ENCODE results near the gene MTCH2.

Gene MTCH2

GRCh38 chr11:47631473-47631872, 10.9 kb downstream of the MTCH2 start:
- DNase-seq: no peak

- DNase-seq: no peak
These were observed 14.3 kb downstream of the MTCH2 start for GRCh38 chr11:47628026-47628425.

- DNase-seq: no peak
These were observed 16.1 kb downstream of the MTCH2 start for GRCh38 chr11:47626234-47626633.

GRCh38 chr11:47620836-47621378, 21.5 kb downstream of the MTCH2 start:
- DNase-seq: no peak

GRCh38 chr11:47617417-47617809, 24.9 kb downstream of the MTCH2 start:
- peak in 1 of 5 experiments; percentile 47 for DNase-seq

- peak in 1 of 5 experiments; percentile 55 for DNase-seq
These were observed 25.5 kb downstream of the MTCH2 start for GRCh38 chr11:47616726-47617416.

- DNase-seq: no peak
These were observed 27.1 kb downstream of the MTCH2 start for GRCh38 chr11:47615249-47615648.

- no peak for DNase-seq
These were observed 31.0 kb downstream of the MTCH2 start for GRCh38 chr11:47611348-47611794.

GRCh38 chr11:47609675-47610074, 32.7 kb downstream of the MTCH2 start:
- DNase-seq: no peak

GRCh38 chr11:47607380-47607779, 35.0 kb downstream of the MTCH2 start:
- DNase-seq: no peak

- DNase-seq: no peak
These were observed 35.6 kb downstream of the MTCH2 start for GRCh38 chr11:47606731-47607130.

- no peak for DNase-seq
These were observed 36.4 kb downstream of the MTCH2 start for GRCh38 chr11:47605921-47606320.

- no peak for DNase-seq
These were observed 39.1 kb downstream of the MTCH2 start for GRCh38 chr11:47603295-47603694.

GRCh38 chr11:47599902-47600301, 42.5 kb downstream of the MTCH2 start:
- DNase-seq: no peak

GRCh38 chr11:47595967-47596366, 46.4 kb downstream of the MTCH2 start:
- no peak for DNase-seq

- DNase-seq: no peak
These were observed 47.3 kb downstream of the MTCH2 start for GRCh38 chr11:47595029-47595428.

- no peak for DNase-seq
These were observed 48.2 kb downstream of the MTCH2 start, which contains the start of gene C1QTNF4 for GRCh38 chr11:47593934-47594855. Gene C1QTNF4 (minus strand): TSS chr11:47594411. CDS start chr11:47590810, 3,601 bp downstream.

GRCh38 chr11:47593492-47593933, 48.8 kb downstream of the MTCH2 start:
- no peak for DNase-seq

GRCh38 chr11:47592970-47593369, 49.4 kb downstream of the MTCH2 start:
- DNase-seq: no peak

- DNase-seq: no peak
These were observed 50.1 kb downstream of the MTCH2 start for GRCh38 chr11:47592251-47592650.

- no peak for DNase-seq
These were observed 50.6 kb downstream of the MTCH2 start for GRCh38 chr11:47591764-47592163.

- DNase-seq: no peak
These were observed 52.1 kb downstream of the MTCH2 start for GRCh38 chr11:47589977-47590861.

Measured in T-helper 2 cell (primary cell).